ENCODE data around the gene GALNT4.

- TF ChIP-seq CTCF (IDR thresholded peaks at IDR 0.05) (no peak), POLR2A (IDR thresholded peaks at IDR 0.05) (no peak), POLR2AphosphoS5 (IDR thresholded peaks at IDR 0.05) (no peak)
Observed at GRCh38 chr12:89492883-89493282, 31.7 kb downstream of the GALNT4 start.

Data from breast epithelium (tissue), 3 donors.